ENCODE measurements around the gene VAV2. TPM values are rescaled to one million over a fixed set of nuclear protein-coding genes. Genes with fewer than 3 reads are reported as not detected.

VAV2 gene
- total RNA-seq, 1 donor from 2014 or later = 21.0 TPM

DNA sequence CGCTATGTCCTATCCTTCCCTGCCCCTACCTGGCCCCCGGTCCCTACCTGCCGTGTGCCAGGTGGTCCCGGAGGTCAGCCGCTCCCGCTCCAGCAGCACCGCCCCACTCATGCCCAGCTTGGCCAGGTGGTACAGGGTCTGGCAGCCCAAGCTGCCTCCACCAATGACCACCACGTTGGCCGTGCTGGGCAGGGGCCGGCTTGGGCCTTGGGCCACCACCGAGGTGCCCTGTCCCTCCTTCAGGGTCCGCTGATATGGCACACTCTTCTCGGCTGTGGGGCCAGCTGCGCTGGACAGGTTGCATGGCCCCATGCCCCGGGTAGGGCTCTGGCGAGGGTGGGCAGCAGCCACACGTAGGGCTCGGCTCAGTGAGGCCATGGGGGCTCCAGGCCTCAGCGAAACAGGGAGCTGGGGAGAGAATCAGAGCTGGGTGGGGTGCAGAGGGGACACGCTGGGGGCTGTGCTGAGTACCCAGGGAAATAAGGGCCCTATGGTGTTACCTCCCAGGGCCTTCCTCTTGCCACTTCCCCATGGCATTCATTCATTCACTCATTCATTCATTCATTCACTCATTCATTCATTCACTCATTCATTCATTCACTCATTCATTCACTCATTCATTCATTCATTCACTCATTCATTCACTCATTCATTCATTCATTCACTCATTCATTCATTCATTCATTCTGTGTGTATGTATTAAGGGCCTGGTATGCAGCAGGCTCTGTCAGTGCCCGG is 258.2 kb downstream of the VAV2 start:
- DNase-seq (ENCODE audit: low read depth, low spot score) = no peak

DNA sequence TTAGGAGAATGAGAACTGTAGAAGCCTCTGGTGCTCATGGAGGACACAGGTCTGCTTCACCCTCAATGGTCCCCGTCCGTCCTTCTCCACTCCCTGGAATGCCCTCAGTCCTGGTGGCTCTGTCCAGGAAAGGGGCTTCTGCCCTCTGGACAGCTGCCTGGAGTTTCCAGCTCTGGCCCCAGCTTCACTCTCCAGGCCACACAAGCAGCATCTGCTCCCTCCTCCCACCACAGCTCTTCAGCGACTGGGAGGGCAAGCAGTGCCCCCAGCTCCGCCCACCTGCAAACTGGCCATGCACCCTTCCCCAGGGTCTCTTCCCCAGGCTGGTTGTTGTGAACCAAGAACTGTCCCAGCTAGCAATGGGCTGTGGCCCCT is 258.7 kb downstream of the VAV2 start:
- DNase-seq (ENCODE audit: low read depth, low spot score) = no peak

DNA sequence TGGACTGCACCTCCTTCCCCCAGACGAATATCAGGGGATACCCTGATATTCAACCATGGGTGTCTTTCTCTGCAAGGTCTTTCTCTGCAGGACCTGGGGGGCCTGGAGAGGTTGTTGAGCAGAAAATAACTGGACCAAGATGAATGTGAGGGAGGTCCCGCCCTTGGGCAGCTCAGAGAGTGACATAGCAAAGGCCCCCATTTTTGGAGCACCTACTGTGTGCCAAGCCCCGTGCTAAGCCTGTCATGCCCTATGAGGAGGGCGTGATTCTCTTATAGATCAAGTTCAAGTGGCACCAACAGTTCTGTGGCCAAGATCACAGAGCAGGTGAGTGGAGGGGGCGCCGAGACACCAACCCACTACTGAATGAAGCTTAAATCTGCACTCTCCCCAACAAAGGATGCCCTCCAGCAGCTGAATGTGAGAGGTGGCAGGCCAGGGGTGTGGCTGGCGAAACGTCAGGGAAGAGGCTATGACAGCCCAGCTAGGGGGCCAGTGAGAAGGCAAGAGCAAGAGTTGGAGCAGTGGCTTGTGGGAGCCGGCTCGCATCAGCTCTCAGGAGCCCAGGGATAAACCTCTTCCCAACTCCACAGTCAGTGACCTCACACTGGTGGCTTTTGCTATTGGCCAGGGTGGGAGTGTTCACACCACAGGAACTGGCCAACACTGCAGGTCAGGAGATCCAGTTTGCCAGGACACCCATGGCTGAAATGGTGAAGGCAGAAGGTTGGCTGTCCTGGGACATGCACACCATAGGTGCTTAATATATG is 259.3 kb downstream of the VAV2 start:
- no peak for DNase-seq (ENCODE audit: low read depth, low spot score)

DNA sequence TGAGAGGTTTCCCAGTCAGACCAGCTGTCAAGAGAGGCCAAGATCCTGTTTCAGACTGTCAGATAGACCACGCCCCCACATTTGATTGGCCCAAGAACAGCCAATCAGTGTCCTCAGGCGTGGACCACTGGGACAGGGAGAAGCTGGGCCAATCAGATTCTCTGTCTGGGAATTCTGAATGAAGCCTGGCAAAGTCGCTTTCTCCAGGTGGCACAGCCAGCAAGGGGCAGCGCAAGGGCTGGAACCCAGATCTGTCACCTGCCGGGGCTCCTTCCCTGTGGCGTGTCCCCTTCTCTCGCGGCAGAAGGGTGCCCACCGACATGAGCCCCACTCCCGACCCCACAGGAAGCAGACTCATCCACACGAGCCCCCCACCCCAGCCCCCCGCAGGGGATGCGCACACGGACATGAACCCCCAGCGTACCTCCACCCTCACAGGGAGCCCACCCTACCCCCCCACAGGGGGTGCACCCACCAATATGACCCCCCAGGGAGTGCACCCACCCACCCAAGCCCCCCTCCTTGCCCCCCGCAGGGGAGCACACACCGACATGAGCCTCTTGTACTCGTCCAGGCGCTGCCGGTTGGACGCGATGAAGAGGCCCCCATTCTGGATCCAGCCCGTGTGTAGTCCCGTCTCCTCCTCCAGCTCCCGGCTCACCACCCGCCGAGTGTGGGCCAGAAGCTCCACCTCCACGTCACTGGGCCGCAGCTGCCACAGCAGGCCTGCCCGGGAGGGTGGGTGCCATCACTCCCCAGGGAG is 260.1 kb downstream of the VAV2 start:
- no peak for DNase-seq (ENCODE audit: low read depth, low spot score)

DNA sequence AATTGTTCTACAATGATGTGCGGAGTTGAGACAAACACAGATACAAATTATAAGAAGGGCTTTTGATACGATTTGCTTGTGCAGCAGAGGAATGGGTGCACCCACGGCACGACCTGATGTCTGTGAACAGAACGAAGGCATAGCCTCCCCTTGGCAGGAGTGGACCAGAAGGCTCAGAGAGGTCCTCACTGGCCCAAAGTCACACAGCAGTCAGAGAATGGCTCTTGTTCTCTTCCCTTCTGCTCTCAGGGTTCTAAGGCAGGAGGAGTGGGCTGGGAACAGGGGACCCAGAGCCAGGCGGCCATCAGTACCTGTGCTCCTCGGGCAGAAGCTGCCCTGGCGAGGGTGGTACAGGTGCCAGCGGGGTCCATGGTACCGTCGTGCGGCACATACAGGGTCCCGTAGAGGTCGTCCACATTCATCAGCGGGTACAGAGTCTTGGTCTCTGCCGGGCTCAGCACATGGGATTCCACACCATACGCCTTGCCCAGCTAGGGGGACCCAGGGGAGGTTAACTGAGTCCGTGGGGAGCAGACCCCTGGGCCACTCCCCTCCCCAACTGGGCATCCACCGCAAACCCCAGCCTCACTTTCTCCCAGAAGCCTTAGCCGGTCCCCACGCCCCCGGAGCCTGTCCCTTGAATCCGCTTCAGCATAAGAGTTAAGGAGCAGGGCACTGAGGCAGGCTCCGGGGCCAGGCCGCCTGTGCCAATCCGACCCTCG is 261.0 kb downstream of the VAV2 start:
- no peak for DNase-seq (ENCODE audit: low read depth, low spot score)

DNA sequence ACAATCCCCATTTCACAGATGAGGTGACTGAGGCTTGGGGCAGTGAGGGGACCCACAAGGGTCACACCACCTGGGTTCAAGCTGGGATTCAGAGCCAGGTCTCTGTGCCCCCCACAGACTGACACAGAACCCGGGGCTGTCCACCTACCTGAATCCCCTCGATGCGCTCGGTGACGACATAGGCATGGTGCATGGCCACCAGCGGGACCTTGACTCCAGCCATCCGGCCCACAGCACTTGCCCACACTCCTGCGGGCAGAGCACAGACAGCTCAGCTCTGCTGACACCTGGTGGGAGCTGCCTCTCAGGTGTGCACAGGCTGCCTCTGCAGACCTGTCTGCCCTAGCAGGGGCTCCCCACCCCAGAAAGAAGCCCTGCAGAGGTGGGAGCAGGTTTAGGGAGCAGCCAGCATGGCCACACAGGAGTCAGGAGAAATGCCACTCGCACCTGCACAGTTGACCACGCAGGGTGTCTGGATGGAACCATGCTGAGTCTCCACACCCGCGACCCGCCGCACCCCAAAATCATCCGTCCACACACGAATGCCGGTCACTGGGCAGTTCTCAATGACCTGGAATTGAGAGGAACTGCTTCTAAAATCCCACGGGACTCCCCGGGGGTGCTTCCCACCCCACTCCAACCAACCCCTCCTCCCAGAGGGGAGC is 262.4 kb downstream of the VAV2 start:
- DNase-seq (ENCODE audit: low read depth, low spot score) = no peak

DNA sequence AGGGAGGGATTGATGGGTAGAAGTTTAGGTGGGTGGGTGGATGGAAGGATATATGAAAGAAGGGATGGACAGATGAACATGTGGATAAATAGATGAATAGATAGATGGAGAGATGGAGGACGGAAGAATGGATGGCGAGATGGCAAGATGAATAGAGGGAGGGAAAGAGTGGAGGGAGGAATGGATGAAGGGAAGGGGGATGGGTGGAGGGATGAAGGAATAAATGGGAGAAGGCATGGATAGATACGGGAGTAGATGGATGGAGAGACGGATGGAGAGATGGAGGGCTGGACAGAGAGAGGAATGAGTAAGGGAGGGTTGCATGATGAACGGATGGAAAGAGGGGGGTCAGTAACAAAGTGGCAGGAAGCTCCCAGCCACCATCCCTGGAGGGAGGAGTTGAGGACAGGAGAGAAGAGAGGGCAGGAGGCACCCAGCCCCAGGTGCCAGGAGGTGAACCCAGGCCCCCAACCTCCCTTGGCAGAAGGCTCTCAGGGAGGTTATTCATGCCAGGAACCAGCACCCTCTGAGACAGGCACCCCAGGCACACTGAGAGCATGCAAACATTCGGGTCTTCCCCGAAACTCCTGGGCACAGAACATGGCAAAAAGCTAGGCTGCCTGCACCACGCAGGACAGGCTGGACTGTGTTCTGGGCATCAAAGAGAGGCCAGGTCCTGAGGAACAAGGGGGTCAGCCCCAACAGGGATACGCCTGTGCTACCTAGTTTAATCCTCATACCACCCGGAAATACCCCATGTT is 263.1 kb downstream of the VAV2 start:
- DNase-seq (ENCODE audit: low read depth, low spot score) = no peak

DNA sequence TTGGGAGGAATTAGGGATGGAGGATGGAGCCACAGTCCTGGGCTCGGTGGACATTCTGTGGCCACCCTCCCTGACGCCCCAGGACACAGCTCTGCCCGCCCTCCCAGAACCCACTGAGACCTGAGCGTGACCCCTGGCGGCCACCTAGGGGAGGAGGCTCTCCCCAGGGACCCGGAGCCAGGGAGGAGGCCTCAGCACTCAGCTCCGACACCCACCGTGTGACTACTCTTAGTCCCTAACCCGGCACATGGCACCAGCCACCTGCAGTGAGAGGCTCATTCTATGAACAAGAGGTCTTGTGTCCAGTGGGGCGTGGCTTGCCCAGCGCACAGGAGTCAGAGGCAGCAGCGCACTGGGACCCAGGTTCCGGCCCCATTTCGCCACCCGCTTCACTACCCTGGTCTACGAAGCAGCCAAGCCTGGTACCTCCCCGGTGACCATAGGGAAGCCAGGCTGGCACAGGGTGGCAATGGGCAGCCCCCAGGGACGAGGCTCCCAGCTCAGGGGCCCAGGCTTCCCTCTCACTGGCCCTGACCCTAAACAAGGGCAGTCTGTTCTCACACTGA is 264.2 kb downstream of the VAV2 start:
- DNase-seq (ENCODE audit: low read depth, low spot score) = no peak

DNA sequence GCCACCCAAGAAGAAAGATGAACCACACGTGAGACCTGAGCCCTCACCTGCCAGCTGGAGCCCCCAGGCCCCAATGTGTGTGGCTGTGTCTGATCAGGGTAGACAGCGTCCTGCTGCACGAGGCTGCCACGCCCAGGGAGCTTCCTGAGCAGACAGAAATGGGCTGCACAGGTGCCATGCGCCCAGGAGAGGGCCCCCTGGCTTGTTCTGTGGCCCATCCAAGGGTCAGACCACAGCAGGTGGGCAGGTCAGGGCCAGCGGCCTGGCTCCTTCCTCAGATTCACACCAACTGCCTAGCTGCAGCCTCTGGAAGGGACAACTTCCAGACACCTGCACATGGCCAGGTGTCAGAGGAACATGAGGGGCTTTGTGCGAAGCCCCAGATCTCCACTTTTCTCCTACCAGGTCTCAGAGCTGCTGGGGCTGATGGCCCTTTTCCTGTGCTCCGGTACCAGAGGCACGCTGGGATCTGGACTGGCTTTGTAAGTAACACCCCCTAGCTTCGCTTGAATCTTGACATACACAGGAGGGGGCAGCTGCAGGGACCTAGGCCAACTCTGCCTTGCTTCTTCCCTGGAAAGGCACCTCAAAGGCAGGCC is 264.7 kb downstream of the VAV2 start:
- DNase-seq (ENCODE audit: low read depth, low spot score) = no peak

DNA sequence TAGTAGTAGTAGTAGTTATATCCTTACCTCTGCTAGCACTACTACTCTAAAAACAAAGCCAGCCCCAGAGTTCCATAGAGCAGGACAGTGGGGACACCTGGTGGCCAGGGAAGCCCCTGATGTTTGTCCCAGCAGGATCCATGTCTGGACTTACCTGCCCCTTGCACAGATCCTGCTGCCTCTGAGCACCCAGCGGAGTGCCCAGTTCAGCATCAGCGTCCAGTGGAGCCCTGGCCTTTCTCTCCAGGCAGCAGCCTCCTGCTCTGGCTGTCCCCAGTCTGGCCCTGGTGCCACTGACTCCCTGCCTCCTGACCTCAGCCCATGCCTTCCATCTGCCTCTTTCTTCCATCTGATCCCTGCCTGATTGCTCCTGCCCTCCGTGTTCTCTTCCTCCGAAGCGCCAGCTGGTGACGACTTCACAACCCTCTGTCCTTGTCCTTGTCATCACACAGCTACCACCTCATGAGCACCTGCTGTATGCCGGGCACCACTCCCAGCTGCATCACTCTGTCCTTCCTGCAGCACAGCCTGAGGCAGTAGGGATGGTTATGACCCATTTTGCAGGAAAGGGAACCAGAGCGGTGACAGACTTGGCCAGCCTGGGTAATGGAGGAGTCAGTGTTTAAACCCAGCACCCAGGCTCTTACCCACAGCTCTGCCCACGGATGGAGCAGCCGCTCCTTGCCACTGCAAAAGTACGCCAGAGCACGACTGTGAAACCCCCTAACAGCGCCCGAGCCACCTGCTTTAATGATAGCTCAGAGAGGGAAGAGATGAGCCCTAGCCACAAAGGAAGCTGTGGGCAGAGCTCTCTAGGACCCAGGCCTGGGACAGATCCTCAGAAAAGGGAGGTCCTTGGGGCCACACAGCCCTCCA is 265.5 kb downstream of the VAV2 start:
- no peak for DNase-seq (ENCODE audit: low read depth, low spot score)

DNA sequence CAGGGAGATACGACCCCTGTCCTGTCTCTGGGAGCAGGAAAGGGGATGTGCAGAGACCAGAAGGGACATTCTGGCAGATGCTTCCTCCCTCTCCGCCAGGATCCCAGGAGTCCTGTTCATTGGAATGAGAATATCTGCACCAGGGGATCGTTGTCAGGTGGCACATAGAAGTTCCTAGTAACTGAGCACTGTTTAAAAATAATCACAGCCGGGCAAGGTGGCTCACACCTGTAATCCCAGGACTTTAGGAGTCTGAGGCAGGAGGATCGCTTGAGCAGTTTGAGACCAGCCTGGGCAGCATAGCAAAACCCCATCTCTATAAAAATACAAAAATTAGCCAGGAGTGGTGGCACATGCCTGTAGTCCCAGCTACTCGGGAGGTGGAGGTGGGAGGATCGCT is 266.2 kb downstream of the VAV2 start:
- no peak for DNase-seq (ENCODE audit: low read depth, low spot score)

DNA sequence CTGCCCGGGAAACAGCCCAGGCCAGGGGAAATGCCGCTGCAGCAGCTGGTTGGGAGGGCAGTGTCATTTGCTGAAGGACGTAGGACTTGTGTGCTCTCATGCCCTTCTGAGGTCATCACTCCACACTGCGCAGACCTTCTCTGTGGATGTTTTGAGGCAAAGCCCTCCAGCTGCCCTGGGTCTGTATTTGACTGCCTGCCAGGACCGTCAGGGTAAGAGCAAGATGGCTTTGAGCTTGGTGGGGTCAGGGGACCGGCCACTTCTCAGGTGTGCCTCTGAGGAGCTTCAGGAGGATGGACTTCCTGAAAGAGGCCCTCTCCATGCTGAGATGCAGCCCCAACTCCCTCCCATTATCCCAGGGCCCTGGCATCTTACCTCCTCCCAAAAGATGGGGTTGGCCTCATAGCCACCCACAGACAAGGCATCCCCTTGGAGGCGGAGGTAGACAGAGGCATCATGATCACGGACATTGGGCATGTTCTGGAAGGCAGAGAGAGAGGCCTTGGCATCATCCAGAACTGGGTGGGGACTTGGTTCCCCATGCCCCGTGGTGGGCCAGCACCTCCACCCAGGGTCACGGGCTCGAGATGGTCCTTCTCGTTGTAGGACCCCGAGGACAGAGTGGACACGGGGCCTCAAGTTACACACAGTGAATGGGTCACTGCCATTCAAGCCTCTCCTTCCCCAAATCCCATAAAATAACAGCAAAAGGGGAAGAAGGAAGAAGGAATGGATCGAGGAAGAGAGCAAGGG is 273.4 kb downstream of the VAV2 start:
- DNase-seq (ENCODE audit: low read depth, low spot score) = no peak

DNA sequence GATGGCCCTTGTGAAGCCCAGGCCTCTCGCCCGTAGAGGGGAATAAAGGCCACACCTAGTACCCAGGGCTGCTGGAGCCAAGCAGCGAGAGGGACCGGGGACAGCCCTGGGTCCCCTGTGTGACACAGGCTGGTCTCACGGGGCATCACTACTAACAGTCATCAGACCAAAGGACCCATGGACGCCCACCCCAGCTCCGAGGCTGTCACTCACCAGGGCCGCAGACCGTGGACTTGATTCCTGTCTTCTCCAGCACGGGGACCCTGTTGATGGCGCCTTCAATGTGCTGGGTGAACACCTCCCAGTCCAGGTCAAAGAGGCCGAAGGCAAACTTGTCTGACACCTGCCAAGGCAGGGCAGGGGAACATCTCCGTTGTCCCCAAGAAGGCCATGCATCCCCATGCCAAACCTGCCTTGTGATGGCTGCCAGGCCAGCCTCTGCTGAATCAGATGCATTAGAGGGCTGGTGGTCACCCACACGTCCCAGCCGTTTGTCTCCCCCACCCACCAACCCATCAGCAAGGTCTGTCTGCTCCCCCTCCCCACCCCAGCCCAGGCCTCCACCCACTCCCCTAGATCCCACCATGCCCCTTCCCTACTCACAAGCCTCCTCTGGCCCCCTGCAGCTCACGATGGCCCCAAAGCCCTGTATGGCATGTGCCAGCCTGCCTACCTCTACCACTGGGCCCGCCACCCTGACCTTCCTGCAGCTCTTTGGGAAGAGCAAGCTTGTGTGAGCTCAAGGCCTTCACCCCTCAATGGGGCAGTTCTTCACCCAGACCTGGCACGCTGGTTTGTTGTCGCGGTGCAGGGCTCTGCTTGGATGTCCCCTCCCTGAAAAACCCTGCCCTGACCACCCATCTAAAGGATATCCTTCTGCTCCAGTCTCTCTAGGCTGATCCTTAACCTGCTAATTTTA is 274.8 kb downstream of the VAV2 start:
- no peak for DNase-seq (ENCODE audit: low read depth, low spot score)

DNA sequence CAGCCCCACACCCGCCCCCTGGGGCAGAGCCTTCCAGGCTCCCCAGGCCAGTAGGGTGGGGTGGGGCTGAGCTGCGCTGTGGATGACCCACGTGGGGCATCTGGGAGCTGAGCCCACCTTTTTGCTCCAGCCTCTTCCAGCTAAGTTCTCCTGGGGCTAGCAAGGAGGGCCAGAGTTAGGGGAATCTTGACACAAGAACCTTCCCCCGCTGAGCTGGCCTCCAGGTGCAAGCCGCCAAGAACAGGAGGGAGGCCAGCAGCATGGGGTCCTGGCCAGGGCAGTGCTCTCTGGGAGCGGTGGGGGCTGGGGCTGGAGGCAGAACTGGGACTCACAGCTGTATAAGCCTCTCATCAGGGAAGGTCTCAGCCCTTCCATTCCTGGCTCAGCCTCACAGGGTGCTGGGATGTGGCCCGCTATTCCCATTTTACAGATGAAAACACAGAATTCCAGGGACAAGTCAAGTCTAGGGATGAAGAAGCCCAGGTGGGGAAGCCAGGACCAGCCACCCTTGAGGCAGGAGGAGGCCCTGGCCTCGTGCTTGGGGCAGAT is 275.5 kb downstream of the VAV2 start:
- DNase-seq (ENCODE audit: low read depth, low spot score) = no peak

DNA sequence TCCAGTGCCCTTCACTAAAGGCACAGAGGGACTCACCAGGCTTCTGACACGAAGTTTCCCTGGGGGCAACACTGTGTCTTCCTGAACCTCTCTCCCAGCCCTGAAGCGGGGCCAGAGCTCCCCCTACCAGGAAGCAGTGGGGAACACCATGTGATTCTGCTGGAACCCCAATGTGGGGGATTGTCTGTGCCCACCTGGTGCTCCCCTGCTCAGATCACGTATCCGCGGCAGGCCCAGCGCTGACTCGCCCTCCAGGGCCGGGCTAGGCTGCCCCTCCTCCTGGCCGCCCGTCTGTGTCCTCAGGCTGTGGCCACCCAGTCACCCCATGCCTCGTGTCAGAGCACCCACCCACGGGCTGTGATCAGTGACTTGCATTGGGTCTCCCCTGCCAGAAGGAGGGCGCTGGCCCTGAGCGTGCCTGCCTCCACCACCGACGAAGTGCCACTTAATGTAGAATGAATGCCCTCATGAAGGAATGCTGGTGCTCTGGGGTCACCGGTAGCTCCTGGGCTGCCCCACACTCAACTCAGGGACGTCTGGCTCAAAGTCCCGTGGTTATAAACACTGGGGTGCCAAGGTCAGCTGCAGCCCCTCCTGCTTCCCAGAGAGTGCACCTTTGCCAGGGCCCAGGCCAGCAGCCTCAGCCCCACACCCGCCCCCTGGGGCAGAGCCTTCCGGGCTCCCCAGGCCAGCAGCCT is 276.1 kb downstream of the VAV2 start:
- no peak for DNase-seq (ENCODE audit: low read depth, low spot score)

DNA sequence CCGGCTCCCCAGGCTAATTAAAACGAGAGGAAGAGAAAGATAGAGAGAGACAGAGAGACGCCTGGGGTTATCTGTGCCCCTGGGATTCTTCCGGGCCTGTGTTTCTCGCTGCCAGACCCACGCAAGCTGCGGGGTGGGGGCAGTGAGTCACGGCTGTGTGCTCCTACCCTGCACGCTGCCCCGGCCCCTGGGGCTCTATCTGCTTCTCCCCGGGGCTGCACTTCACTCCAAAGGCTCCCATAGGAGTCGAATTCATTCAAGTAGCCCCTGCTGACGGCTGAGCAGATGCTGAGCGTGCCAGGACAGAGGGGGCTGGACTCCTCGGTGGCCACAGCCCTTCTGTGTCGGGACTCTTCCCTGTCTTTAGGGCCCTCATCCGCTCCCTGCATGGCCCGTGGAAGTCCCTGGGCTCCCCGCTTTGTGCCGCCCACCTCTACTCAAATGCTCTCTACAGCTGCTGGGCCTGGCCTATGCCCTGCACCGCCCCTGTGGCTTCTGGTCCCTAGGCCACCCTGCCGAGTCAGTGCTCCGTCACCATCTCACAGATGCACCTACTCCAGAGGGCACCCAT is 276.7 kb downstream of the VAV2 start:
- DNase-seq (ENCODE audit: low read depth, low spot score) = no peak

All from pulmonary artery endothelial cell (primary cell).